GM12864 (cell line): Measurements from ENCODE around the gene BPIFA1.

Source experiments
- DNase-seq: peaks from one replicate; pipeline ENCODE4 v3.0.0-alpha.2; 2011; ENCODE audit warnings: low read depth
- H3K4me3 ChIP-seq: 2 replicates; pipeline ENCODE4 v1.5.1; 2011; ENCODE audit warnings: mild to moderate bottlenecking, low read depth, low read length, control low read depth
- TF ChIP-seq, protein P1 (sequence below): IDR thresholded peaks from 2 replicates; pipeline ENCODE4 v1.5.1; 2011; ENCODE audit warnings: low read depth, mild to moderate bottlenecking, moderate library complexity, low read length, control low read depth, inconsistent platforms; ENCODE audit errors: missing control alignments

BPIFA1 gene

DNA sequence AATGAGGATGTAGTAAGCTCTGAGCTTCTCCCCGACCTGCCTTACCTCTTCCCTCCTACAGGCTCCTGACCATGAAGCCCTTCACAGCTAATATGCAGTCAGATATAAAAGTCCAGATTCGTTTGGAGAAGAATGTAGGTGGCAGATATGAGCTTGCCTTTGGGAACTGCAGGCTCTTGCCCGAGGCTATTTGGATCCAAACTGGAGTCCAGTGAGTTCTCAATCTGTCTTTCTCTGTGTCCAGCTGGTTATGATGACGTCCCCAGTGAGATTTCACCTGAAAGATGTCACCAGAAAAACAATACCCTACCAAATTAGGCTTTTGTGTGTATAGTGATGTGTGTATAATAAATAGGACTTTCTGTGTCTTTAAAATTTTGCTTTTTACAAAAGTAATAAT, 33.3 kb upstream of the BPIFA1 start:
- no peak overlapping the region for H3K4me3 ChIP-seq
- TF ChIP-seq, protein P1, sequence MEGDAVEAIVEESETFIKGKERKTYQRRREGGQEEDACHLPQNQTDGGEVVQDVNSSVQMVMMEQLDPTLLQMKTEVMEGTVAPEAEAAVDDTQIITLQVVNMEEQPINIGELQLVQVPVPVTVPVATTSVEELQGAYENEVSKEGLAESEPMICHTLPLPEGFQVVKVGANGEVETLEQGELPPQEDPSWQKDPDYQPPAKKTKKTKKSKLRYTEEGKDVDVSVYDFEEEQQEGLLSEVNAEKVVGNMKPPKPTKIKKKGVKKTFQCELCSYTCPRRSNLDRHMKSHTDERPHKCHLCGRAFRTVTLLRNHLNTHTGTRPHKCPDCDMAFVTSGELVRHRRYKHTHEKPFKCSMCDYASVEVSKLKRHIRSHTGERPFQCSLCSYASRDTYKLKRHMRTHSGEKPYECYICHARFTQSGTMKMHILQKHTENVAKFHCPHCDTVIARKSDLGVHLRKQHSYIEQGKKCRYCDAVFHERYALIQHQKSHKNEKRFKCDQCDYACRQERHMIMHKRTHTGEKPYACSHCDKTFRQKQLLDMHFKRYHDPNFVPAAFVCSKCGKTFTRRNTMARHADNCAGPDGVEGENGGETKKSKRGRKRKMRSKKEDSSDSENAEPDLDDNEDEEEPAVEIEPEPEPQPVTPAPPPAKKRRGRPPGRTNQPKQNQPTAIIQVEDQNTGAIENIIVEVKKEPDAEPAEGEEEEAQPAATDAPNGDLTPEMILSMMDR: no peak
- DNase-seq: no peak

DNA sequence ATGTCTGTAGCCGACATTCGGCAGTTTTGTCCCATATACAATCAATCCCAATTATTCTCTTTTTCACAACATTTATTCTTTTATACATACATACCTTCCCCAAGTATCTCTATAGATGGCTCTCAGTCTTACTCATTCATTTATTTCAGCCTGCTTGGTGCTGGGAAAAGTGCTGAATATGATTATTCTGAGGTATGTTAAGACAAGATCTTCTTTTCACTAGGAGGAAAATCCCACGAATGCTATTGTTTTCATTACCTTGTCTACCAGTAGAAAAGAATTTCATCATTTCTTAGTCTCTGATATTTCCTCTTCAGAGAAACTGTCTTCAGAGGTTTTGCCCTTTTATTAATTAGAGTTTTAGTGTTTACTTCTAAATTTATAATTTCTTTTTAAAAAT, 32.4 kb upstream of the BPIFA1 start:
- no peak overlapping the region for H3K4me3 ChIP-seq
- DNase-seq: no peak
- TF ChIP-seq, protein P1: no peak

DNA sequence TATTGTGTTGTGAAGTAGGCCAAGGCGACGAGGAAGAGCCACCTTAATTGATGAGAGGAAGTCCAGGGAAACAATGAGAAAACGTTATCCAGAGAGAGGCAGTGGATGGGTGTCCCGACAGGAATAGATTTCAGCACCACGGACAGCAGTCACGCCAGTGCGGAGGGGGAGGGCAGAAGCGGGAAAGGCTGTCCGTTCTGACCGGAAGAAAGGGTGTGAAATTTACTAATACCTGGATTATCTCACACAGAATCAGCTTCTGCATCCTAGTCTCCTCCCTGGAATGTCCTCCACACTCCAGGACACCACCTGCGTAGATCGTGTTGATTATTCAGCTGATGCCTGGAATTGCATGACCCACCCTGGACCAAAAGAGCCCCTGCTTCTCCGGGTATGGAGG, 26.0 kb upstream of the BPIFA1 start:
- H3K4me3 ChIP-seq: no peak overlapping the region
- TF ChIP-seq, protein P1: no peak
- DNase-seq: no peak

DNA sequence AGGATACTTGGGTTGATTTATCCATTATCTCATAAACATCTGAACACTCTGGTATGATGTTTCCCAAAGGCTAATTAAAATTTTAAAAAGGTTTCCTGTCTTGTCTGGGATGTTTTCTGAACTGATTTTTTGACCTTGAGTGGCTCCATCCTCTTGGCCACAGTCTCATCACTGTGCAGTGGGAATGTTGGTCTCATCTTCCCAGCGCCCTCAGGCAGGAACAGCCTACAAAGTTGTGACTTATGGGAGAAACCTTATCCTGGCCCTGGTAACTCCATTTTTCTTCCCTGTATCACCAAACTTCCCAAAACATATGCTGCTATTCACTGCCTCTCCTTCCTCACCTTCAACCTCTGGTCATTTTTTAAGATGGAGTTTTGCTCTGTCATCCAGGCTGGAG, 25.4 kb upstream of the BPIFA1 start:
- DNase-seq: no peak
- TF ChIP-seq, protein P1: no peak
- H3K4me3 ChIP-seq: no peak overlapping the region

DNA sequence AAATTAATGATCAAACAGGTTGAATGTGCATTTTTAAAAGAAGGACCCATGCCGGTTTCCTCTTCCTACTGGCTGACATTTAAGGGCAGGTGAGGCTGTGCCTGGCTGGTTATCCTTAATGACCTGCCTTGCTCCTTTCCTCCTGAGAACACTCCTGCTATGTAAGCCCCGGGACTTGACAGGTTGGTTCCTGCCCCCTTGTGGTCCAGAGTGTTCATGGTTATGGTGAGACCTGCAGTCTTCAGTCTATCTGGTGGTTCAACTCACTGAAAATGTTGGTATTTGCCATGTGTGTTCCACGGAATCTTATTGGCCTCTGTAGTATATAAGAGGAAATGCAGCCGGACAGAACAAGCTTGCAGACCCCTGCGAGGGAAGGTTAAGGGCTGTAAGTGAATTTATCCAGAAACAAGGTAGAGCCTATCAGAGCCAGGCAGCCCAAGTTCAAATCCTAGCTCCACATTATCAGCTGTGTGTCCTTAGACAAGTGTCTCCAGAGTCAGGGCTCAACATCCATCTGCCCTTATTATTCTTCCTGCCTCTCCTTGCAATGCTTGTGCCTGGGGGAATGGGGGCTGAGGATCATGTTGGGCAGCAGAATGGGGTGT, 23.9 kb upstream of the BPIFA1 start:
- TF ChIP-seq, protein P1: peak; percentile 65
- no peak overlapping the region for H3K4me3 ChIP-seq
- DNase-seq: no peak

DNA sequence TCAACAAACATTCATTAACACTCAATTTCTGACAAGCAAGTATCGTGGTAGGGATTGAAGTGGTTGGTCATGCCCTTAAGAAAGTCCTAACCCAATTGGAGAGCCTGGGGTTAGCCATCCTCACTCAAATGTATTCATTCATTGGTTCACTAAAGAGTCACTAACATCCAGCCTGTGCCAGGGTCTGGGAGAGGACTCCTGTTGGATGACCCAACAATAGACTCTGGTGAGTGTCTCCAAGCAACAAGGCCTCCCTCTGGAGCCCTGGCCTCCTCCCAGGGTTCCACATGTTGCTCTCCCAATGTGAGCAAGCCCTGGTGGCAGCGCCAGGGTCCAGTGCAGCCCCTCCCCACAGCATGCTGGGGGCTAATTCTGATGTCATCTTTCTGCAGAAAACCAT, 18.7 kb upstream of the BPIFA1 start, which contains the start of gene BPIFA3:
Gene BPIFA3 (plus strand): TSS at position 301 of the 400 bp plus-strand sequence. CDS start 185 bp downstream, outside the sequence.
- TF ChIP-seq, protein P1: no peak
- no peak within 1 kb of the TSS for H3K4me3 ChIP-seq
- no peak for DNase-seq

DNA sequence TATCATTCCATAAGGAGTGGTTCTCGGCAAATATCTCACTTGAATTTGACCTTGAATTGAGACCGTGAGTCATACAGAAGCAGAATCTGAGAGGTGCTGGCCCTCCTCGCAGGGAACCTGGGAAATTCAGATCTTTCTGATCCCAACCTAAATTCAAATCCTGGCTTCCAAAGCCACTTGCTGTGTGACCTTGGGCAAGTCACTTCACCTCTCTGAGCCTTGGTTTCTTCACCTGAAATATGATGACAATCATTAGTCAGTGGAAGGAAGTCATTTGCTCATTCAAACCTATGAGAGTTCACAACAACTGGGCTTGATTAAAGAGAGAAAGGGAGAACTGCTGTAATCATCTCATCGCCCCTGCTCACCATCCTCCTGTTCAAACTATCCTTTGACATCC, 11.4 kb upstream of the BPIFA1 start:
- no peak overlapping the region for H3K4me3 ChIP-seq
- TF ChIP-seq, protein P1: no peak
- no peak for DNase-seq
